ENCODE results near the gene MSX2.

- no peak for TF ChIP-seq CTCF (IDR thresholded peaks at IDR 0.05)
- no peak for TF ChIP-seq EZH2 (IDR thresholded peaks at IDR 0.05; ENCODE audit: borderline replicate concordance, insufficient read depth, low read depth, low read length, poor library complexity, severe bottlenecking)
These were observed 17.0 kb downstream of the MSX2 start for GRCh38 chr5:174741352-174741751.
